ENCODE results near the gene RUNDC3A.

The RUNDC3A gene

DNA sequence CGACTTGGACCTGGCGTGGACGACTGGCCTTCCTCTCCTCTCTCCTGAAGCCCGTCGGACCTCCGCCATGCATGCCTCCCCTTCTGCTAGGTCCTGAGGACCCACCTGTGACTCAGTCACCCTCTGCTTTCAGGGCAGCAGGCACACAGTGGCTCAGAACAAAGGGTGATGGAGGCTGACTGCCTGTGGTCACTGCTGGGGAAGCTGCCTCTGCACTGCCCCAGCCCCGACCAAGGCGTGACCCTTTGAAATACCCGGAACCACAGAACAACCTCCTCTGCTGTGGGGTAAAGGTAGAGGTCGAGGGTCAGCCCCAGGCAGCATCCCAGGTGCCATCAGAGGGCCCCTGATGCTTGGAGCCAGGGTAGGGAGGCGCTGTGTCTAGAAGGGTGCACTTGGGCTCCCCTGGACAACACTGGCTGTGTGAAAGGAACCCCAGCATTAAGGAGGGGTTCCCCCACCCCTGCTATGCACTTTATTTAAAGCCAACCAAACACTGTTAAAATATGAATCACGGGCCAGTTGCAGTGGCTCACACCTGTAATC lies 27.9 kb upstream of the RUNDC3A start:
- H3K4ac ChIP-seq (ENCODE audit: low read depth, low read length), result no peak overlapping the region
- H3K36me3 ChIP-seq (ENCODE audit: control insufficient read depth in 1 of 2, insufficient read depth in 2 of 2, low read length in 2 of 2), result no peaks in the 10 kb centered on the region
- no peak overlapping the region for H3K18ac ChIP-seq (ENCODE audit: low read length)
- H3K23ac ChIP-seq (ENCODE audit: low read length), result no peak overlapping the region
- H3K4me1 ChIP-seq (ENCODE audit: control insufficient read depth in 1 of 2, insufficient read depth in 2 of 2, low read length in 2 of 2), result no peaks in the 10 kb centered on the region
- H2BK120ac ChIP-seq (ENCODE audit: insufficient read depth, low read length, poor library complexity), result no peak overlapping the region
- no peak overlapping the region for H2AFZ ChIP-seq (ENCODE audit: insufficient read depth, low read length, poor library complexity)
- H3K14ac ChIP-seq (ENCODE audit: low read length), result no peak overlapping the region
- H3K9ac ChIP-seq (ENCODE audit: low read length), result no peak overlapping the region
- WGBS (ENCODE audit: extremely low coverage, insufficient coverage, insufficient read length), result no CpG with 5 or more reads among the region's 12 CpGs
- no peak overlapping the region for H3K4me2 ChIP-seq (ENCODE audit: low read length)
- no peak overlapping the region for H4K8ac ChIP-seq (ENCODE audit: low read depth, low read length)
- H3K4me3 ChIP-seq (ENCODE audit: low read depth, low read length), result no peak overlapping the region
- H3K79me2 ChIP-seq (ENCODE audit: control insufficient read depth, insufficient read depth, low read length, poor library complexity), result no peaks in the 10 kb centered on the region
- H2AK5ac ChIP-seq (ENCODE audit: low read length), result no peak overlapping the region
- no peak for DNase-seq
- H3K27me3 ChIP-seq (ENCODE audit: insufficient read depth, low read length), result no peaks in the 10 kb centered on the region
- H2BK12ac ChIP-seq (ENCODE audit: low read length), result no peak overlapping the region
- H4K91ac ChIP-seq (ENCODE audit: low read depth, low read length), result no peak overlapping the region
- H2BK5ac ChIP-seq (ENCODE audit: low read depth, low read length, poor library complexity), result no peak overlapping the region
- H3K27ac ChIP-seq (ENCODE audit: low read depth, low read length), result no peak overlapping the region
- no peak overlapping the region for H4K12ac ChIP-seq (ENCODE audit: low read depth, low read length)
- no peaks in the 10 kb centered on the region for H3K9me3 ChIP-seq (ENCODE audit: insufficient read depth, low read depth, low read length)
- H3K79me1 ChIP-seq (ENCODE audit: low read length), result no peaks in the 10 kb centered on the region

DNA sequence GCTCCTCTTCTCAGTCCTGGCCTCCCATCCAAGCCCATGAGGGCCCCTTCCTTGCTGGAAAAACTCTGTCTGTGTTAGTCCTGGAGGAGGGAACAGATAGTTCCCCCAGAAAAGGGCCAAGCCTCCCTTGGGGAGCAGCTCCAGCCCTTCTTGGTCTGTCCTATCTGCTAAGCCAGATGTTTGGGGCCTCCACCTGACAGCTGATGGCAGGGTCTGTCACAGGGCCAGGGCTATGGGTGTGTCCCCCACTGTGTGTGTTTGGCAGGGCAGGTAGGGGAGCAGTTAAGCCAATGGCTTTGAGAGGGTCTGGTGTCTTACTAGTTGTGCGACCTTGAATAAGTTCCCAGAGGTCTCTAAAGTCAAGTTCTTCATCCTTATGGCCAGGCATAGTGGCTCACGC lies 26.8 kb upstream of the RUNDC3A start:
- H3K27ac ChIP-seq (ENCODE audit: low read depth, low read length), result no peak overlapping the region
- no peaks in the 10 kb centered on the region for H3K79me2 ChIP-seq (ENCODE audit: control insufficient read depth, insufficient read depth, low read length, poor library complexity)
- H3K9me3 ChIP-seq (ENCODE audit: insufficient read depth, low read depth, low read length), result no peaks in the 10 kb centered on the region
- no peak overlapping the region for H3K18ac ChIP-seq (ENCODE audit: low read length)
- H2BK120ac ChIP-seq (ENCODE audit: insufficient read depth, low read length, poor library complexity), result no peak overlapping the region
- H2BK12ac ChIP-seq (ENCODE audit: low read length), result no peak overlapping the region
- no peaks in the 10 kb centered on the region for H3K4me1 ChIP-seq (ENCODE audit: control insufficient read depth in 1 of 2, insufficient read depth in 2 of 2, low read length in 2 of 2)
- no peak overlapping the region for H4K8ac ChIP-seq (ENCODE audit: low read depth, low read length)
- no peak overlapping the region for H3K23ac ChIP-seq (ENCODE audit: low read length)
- H3K27me3 ChIP-seq (ENCODE audit: insufficient read depth, low read length), result no peaks in the 10 kb centered on the region
- no peak overlapping the region for H4K91ac ChIP-seq (ENCODE audit: low read depth, low read length)
- H3K9ac ChIP-seq (ENCODE audit: low read length), result no peak overlapping the region
- H2AK5ac ChIP-seq (ENCODE audit: low read length), result no peak overlapping the region
- H3K4me2 ChIP-seq (ENCODE audit: low read length), result no peak overlapping the region
- no peak overlapping the region for H3K14ac ChIP-seq (ENCODE audit: low read length)
- H3K4me3 ChIP-seq (ENCODE audit: low read depth, low read length), result no peak overlapping the region
- H2BK5ac ChIP-seq (ENCODE audit: low read depth, low read length, poor library complexity), result no peak overlapping the region
- H3K36me3 ChIP-seq (ENCODE audit: control insufficient read depth in 1 of 2, insufficient read depth in 2 of 2, low read length in 2 of 2), result no peaks in the 10 kb centered on the region
- no peak overlapping the region for H2AFZ ChIP-seq (ENCODE audit: insufficient read depth, low read length, poor library complexity)
- DNase-seq, result no peak
- H3K79me1 ChIP-seq (ENCODE audit: low read length), result no peaks in the 10 kb centered on the region
- no CpG with 5 or more reads among the region's 2 CpGs for WGBS (ENCODE audit: extremely low coverage, insufficient coverage, insufficient read length)
- no peak overlapping the region for H4K12ac ChIP-seq (ENCODE audit: low read depth, low read length)
- H3K4ac ChIP-seq (ENCODE audit: low read depth, low read length), result no peak overlapping the region

DNA sequence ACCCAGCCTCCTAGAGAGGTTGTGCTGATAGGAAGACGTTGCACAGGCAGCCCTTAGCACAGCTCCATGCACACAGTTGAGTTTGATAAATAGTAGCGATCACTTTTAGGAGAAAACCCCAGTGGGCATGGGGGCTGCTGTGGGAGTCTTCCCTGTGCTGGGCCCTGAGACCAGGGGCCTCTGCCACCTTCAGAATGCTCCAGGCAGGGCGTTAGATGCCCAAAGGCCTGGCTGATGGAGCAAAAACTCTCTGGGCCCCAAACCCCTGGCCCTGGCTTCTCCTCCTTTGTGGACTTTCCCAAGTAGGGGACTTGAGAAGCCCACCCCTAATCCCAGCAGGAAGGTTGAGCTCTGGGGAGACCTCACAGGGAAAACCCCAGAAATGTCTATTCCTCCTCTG lies 26.1 kb upstream of the RUNDC3A start:
- H2BK12ac ChIP-seq (ENCODE audit: low read length), result no peak overlapping the region
- H3K14ac ChIP-seq (ENCODE audit: low read length), result no peak overlapping the region
- no peaks in the 10 kb centered on the region for H3K9me3 ChIP-seq (ENCODE audit: insufficient read depth, low read depth, low read length)
- no peaks in the 10 kb centered on the region for H3K79me1 ChIP-seq (ENCODE audit: low read length)
- no CpG with 5 or more reads among the region's 3 CpGs for WGBS (ENCODE audit: extremely low coverage, insufficient coverage, insufficient read length)
- H3K36me3 ChIP-seq (ENCODE audit: control insufficient read depth in 1 of 2, insufficient read depth in 2 of 2, low read length in 2 of 2), result no peaks in the 10 kb centered on the region
- H2AK5ac ChIP-seq (ENCODE audit: low read length), result no peak overlapping the region
- no peak overlapping the region for H3K4me2 ChIP-seq (ENCODE audit: low read length)
- no peak overlapping the region for H2BK5ac ChIP-seq (ENCODE audit: low read depth, low read length, poor library complexity)
- no peak overlapping the region for H2BK120ac ChIP-seq (ENCODE audit: insufficient read depth, low read length, poor library complexity)
- no peak overlapping the region for H4K12ac ChIP-seq (ENCODE audit: low read depth, low read length)
- no peak overlapping the region for H3K27ac ChIP-seq (ENCODE audit: low read depth, low read length)
- H3K79me2 ChIP-seq (ENCODE audit: control insufficient read depth, insufficient read depth, low read length, poor library complexity), result no peaks in the 10 kb centered on the region
- H3K4me1 ChIP-seq (ENCODE audit: control insufficient read depth in 1 of 2, insufficient read depth in 2 of 2, low read length in 2 of 2), result no peaks in the 10 kb centered on the region
- no peak overlapping the region for H3K23ac ChIP-seq (ENCODE audit: low read length)
- H4K8ac ChIP-seq (ENCODE audit: low read depth, low read length), result no peak overlapping the region
- no peak overlapping the region for H3K4ac ChIP-seq (ENCODE audit: low read depth, low read length)
- H4K91ac ChIP-seq (ENCODE audit: low read depth, low read length), result no peak overlapping the region
- H3K4me3 ChIP-seq (ENCODE audit: low read depth, low read length), result no peak overlapping the region
- DNase-seq, result no peak
- no peaks in the 10 kb centered on the region for H3K27me3 ChIP-seq (ENCODE audit: insufficient read depth, low read length)
- no peak overlapping the region for H3K9ac ChIP-seq (ENCODE audit: low read length)
- H3K18ac ChIP-seq (ENCODE audit: low read length), result no peak overlapping the region
- no peak overlapping the region for H2AFZ ChIP-seq (ENCODE audit: insufficient read depth, low read length, poor library complexity)

DNA sequence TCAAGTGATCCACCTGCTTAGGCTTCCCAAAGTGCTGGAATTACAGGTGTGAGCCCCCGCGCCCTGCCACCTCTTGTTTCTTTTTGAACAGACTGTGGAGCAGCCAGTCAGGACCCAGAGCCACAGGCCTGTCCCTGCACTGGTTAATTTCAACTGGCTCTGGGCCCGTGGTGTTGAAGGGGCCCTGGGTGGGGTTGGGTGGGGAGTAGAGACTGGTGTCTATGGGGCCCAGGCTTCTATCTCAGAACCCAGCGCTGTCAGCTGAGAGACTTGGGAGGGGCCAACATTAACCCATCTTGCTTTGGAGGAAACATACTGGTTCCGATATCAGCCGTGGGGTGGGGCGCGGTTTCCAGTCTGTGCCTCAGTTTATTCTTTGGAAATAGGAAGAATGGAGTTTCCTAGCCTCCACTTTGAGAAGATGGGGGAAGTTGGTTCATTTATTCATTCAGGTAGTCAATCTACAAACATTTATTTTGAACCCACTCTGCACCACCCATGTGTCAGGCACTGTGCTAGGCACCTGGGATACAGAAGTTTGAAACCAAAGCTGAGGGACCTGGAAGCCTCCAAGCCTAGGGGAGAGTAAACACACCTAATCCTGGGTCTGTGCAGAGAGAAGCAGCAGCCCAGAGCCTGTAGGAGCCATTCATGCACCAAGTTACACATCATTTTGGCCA lies 24.9 kb upstream of the RUNDC3A start:
- H3K18ac ChIP-seq (ENCODE audit: low read length), result no peak overlapping the region
- no peak overlapping the region for H3K9ac ChIP-seq (ENCODE audit: low read length)
- no peak overlapping the region for H2AK5ac ChIP-seq (ENCODE audit: low read length)
- no peak overlapping the region for H3K4me2 ChIP-seq (ENCODE audit: low read length)
- H3K27me3 ChIP-seq (ENCODE audit: insufficient read depth, low read length), result no peaks in the 10 kb centered on the region
- H3K79me1 ChIP-seq (ENCODE audit: low read length), result no peaks in the 10 kb centered on the region
- no peak overlapping the region for H4K91ac ChIP-seq (ENCODE audit: low read depth, low read length)
- H3K14ac ChIP-seq (ENCODE audit: low read length), result no peak overlapping the region
- no peak overlapping the region for H4K12ac ChIP-seq (ENCODE audit: low read depth, low read length)
- no peaks in the 10 kb centered on the region for H3K36me3 ChIP-seq (ENCODE audit: control insufficient read depth in 1 of 2, insufficient read depth in 2 of 2, low read length in 2 of 2)
- no peak overlapping the region for H3K23ac ChIP-seq (ENCODE audit: low read length)
- H2BK120ac ChIP-seq (ENCODE audit: insufficient read depth, low read length, poor library complexity), result no peak overlapping the region
- H3K27ac ChIP-seq (ENCODE audit: low read depth, low read length), result no peak overlapping the region
- no peak overlapping the region for H3K4ac ChIP-seq (ENCODE audit: low read depth, low read length)
- WGBS (ENCODE audit: extremely low coverage, insufficient coverage, insufficient read length), result no CpG with 5 or more reads among the region's 8 CpGs
- no peaks in the 10 kb centered on the region for H3K4me1 ChIP-seq (ENCODE audit: control insufficient read depth in 1 of 2, insufficient read depth in 2 of 2, low read length in 2 of 2)
- no peak overlapping the region for H2BK5ac ChIP-seq (ENCODE audit: low read depth, low read length, poor library complexity)
- no peak overlapping the region for H2AFZ ChIP-seq (ENCODE audit: insufficient read depth, low read length, poor library complexity)
- H2BK12ac ChIP-seq (ENCODE audit: low read length), result no peak overlapping the region
- DNase-seq, result no peak
- no peaks in the 10 kb centered on the region for H3K9me3 ChIP-seq (ENCODE audit: insufficient read depth, low read depth, low read length)
- H3K4me3 ChIP-seq (ENCODE audit: low read depth, low read length), result no peak overlapping the region
- H4K8ac ChIP-seq (ENCODE audit: low read depth, low read length), result no peak overlapping the region
- no peaks in the 10 kb centered on the region for H3K79me2 ChIP-seq (ENCODE audit: control insufficient read depth, insufficient read depth, low read length, poor library complexity)
